GM19463 (cell line): ENCODE results near the gene IGFBP2.

ENCODE experiments used
- ATAC-seq: cut with Tn5 transposase; IDR thresholded peaks from one replicate; pipeline ENCODE4 v1.9.1; 2021; ENCODE audit warnings: mild to moderate bottlenecking, moderate library complexity; ENCODE audit not compliant: unreplicated experiment

The IGFBP2 gene

DNA sequence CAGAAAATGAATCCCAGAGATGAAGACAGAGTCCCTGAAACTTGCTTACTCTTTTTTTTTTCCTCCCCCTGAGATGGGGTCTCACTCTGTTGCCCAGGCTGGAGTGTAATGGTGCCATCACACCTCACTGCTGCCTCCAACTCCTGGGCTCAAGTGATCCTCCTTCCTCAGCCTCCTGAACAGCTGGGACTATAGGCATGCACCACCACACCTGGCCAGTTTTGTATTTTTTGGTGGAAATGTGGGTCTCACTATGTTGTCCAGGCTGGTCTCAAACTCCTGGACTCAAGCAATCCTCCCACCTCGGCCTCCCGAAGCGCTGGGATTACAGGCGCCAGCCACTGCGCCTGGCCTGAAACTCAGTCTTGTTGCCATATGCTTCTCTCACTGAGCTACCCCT is 27.8 kb downstream of the IGFBP2 start:
- ATAC-seq, result no peak

DNA sequence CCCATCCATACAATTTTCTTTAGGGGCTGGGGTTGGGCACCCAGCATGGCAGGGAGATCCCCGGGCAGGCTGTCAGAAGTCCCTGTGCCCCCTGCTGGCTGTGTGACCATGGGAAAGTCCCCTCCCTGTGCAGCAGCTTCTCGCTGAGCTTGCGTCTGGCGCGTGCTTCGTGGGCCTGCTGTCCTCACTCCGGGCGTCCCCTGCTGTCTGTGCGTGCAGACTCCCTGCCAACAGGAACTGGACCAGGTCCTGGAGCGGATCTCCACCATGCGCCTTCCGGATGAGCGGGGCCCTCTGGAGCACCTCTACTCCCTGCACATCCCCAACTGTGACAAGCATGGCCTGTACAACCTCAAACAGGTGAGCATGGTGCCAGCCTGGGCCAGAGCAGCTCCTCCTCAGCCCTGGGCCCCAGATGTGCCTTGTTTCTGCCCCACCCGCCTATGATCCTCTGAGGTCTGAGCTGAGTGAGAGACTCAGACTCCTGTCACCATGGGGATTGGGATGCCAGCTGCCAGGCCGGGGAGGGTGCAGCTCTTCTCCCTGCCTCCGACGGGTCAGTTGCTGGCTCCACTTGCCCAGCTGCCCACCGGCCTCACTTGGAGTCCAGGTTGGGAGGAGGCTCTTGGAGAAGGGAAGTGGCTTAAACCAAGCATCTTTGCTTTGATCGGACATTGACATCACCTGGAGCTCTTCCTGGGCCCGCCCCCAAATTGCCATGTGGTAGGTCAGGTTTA is 28.6 kb downstream of the IGFBP2 start:
- ATAC-seq, result no peak

DNA sequence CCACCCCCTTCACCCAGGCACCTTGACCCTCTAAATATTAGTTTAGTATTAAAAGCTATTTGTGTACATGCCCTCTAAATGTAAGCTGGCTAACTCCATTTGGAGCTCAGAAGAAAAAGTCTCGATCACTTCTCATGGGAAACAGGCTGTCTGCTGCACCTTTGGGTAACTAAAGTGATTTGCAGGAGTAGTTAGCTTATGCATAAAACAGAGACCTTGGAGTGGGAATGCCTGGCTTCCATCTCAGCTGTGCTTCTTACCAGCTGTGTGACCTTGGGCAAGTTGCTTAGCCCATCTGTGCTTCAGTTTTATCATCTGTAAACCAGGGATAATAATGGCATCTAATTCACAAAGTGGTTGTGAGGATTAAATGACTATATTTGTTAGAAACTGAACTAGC is 29.9 kb downstream of the IGFBP2 start:
- no peak for ATAC-seq

DNA sequence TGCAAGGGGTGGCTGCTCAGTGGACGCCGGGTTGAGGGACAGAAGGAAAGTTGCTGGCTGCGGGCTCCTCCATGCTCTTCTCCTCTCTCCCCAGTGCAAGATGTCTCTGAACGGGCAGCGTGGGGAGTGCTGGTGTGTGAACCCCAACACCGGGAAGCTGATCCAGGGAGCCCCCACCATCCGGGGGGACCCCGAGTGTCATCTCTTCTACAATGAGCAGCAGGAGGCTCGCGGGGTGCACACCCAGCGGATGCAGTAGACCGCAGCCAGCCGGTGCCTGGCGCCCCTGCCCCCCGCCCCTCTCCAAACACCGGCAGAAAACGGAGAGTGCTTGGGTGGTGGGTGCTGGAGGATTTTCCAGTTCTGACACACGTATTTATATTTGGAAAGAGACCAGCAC is 30.6 kb downstream of the IGFBP2 start:
- ATAC-seq, result no peak

GRCh38 chr2:216664593-216665034 is 31.4 kb downstream of the IGFBP2 start:
- ATAC-seq, result peak; percentile 39

DNA sequence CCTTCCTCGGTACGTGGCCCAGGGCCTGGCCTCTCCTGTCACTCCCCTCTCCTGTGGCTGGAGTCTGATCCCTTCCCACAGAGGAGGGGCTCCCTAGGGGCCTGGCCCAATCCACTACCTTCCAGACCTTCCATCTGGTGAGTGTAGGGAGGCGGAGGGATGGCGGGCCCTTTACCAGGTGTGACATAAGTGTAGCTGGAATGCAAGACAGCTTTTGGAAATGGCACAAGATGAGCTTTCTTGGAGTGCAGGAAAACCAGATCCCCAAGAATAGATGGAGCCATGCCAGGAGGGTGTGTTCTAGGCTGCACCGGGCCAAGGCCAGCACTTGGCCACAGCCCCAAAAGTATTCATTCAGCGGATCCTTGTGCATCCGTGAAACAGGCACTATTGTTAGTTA is 32.0 kb downstream of the IGFBP2 start:
- ATAC-seq, result no peak

GRCh38 chr2:216665717-216666116 is 32.5 kb downstream of the IGFBP2 start:
- no peak for ATAC-seq

GRCh38 chr2:216666461-216667233 is 33.4 kb downstream of the IGFBP2 start:
- peak; percentile 62 for ATAC-seq

DNA sequence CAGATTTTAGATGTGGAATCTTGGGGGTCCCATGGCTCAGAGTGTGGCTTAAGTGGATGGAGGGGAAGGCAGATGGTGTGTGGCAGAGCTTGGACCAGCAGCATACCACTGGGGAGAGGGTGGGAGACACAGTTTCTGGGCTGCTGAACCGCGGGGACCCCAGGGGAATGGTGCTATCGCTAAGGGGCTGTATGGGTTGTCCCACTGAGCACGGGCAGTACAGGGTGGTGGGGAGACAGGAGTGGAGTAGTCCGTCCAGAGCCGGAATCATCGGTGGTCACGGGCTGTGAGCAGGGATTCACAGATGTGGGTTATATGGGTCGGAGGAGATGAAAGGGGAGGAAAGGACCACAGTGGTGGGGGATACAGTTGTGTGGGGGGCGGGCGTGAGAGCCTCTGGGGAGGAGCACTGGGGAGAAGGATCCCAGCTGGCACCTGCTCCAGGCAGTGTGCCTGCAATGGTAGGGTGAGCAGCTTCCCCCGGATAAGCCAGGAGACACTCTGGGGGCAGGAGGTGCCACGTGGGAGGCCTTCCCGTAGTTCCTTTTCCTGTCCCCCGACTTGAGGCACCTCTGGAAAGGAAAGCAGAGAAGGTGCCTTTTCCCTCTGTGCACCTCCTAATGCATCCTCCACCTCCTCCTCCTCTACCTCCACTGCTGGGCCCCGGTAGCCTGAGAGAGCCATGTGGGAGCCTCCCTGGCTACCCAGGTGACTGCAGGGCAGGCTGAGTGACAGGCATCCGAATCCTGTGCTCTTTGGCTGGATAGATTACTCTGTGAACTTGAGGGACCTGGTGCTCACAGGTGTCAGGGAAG is 37.3 kb downstream of the IGFBP2 start:
- ATAC-seq, result no peak

- ATAC-seq, result no peak
Measured at GRCh38 chr2:216671081-216671411, 37.8 kb downstream of the IGFBP2 start.

DNA sequence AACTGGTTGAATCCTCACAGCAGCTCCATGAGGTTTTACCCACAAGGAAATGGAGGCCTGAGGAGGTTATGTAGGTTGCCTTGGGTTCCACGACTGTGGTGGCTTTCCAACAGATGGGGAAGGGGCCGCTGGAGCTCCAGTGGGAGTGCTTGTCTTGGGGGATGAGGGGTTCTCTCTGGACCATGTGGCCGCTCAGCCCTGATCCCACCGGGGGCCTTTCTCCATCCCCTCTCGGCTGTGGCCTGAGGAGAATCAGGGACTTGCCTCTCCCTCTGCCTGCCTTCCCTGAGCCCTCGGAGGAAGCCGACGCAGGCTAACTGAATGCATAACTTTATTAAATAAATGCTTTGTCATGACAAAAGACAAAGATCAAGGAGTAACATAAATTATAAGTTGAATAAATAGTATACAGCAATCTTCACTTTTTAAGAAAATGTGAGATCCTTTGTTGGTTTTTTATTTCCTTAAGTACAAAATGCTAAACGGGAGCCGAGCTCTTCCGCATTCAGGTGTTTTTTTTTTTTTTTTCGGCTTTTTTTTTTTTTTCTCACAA is 38.6 kb downstream of the IGFBP2 start:
- no peak for ATAC-seq

DNA sequence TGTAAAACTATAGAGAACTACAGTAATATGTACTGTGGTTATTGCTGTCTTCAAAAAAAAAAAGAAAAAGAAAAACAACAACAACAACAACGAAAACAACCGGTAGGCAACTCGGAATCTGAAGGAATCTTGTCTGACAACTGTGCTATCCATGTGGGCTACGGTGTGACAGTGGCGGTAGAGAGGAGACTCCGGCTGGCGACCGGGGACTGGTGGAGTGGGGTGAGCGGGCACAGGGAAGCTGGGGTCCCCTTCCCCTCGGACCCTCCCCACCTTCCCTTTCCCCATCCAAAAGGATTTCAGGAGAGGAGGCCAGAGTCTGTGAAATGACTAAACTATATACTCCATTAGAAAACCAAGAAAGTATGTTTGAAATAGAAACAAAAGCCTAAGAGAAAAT is 39.2 kb downstream of the IGFBP2 start:
- ATAC-seq, result no peak

DNA sequence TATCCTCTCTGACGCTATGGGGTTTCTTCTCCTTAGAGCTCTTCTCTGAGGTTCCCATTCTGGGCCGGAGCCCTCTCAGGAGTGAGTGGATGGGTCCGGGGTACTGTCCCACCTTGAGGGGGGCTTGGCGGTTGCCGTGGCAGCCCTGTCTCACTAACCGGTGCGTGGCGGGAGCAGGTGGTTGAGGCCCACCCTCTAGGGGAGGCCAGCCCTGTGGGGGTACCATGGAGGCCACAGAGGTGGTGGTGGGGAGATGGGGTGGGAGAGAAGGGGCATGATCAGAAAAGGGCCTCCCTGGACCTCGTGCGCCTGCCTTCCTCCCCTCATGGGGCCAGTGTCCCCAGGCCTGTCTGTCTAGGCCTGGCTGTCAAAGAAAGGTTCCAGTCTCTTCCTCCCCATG is 39.8 kb downstream of the IGFBP2 start:
- no peak for ATAC-seq

- no peak for ATAC-seq
Measured at GRCh38 chr2:216673609-216674008, 40.4 kb downstream of the IGFBP2 start.

DNA sequence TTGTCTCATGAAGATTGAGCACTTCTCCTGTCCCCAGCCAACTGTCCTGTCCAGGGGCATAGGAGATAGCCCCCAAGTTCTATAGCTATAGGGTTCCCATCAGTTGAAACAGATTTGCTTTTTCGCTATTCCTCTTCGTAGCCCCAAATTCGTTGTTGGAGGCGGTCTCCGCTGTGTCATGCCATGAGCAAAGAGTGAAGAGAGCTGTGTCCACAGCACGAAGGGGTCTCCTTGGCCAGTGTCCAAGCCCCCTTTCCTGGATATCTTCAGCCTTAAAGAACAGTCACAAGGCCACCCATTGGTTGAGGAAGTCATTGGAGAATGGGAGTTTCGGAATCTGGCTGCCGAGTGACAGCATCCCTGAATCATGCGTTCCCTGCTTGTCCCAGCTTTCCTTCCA is 41.2 kb downstream of the IGFBP2 start:
- no peak for ATAC-seq

- no peak for ATAC-seq
Measured at GRCh38 chr2:216676630-216677029, 43.4 kb downstream of the IGFBP2 start.

DNA sequence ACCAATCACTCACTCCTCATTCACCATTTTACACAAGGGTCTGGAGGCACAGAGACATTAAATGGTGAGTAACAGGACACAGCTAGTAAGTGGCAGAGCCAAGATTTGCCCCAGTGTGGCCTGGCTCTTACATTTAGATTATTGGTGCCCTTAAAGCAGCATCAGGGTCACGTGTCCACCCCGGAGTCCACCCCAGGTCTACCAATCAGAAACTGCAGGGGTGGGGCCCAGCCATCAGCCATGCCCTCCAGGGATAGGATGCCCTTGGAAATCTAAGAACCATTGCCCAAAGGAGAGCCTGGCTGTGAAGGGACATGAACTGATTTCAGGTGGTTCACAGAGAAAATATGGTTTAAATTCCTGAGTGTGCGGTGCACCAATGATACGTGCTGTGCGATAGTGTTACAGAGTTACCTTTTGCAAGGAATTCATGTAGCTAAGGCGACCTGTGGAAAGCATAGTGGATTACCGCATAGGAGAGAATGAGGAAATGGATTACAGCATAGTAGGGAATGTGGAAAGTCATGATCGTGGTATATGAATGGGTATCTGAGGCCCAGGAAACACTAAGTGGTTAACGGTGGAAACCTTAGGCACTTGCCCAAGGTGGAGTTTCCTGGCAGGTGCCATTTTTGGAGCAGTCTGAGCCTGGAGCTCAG is 44.3 kb downstream of the IGFBP2 start:
- ATAC-seq, result no peak

DNA sequence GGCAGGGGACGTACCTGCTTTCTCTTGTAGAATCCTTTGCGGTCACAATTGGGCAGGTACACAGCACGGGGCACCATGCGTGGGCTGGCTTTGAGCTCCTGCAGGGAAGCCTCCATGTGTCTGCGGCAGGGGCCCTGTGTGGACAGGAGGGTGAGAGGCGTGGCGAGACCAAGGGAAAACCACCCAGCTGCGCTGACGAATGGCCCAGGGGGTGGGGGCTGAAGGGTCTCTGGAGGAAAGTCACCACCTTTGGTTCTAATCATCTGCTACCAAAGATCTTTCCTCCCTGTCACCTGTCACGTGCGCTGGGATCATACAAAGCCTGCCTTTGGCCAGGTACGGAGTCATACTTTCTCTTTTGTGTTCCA is 44.9 kb downstream of the IGFBP2 start:
- ATAC-seq, result no peak

DNA sequence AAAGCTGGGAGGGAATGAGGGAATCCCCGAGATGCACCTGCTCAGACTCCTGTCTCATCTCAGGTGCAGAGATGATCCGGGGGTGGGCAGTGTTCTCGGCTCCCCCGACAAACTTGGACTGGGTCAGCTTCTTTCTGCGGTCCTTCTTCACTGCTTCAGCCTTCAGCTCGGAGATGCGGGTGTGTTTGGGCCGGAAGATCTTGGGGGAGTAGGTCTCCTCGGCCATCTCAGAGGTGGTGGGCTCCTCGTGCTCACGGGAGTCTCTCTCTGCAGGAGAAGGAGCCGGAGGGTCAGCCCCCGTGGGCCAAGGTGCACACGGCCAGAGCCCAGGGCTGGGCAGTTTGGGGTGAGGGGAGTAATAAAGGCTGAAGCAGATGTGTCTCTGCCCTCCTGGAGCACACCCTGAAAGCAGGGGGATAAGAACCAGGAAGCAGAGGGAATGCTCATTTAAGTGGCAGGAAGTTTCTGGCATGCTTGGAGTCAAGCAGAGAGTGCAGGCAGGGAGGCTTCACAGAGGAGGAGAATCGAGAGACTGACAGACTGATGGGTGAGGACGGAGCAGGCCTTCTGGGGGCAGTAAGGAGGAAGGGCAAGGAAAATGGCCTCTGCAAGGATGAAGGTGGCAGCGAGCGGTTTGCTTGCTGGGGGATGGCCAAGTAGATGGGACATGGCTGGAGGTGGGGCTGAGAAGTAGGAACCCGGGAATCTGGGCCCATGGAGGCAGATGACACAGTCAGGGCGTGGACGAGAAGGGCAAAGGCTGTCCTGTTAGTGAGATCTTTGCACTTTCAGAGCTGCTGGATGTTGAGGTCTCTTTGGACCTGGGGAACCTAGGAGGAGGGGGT is 45.8 kb downstream of the IGFBP2 start:
- no peak for ATAC-seq

DNA sequence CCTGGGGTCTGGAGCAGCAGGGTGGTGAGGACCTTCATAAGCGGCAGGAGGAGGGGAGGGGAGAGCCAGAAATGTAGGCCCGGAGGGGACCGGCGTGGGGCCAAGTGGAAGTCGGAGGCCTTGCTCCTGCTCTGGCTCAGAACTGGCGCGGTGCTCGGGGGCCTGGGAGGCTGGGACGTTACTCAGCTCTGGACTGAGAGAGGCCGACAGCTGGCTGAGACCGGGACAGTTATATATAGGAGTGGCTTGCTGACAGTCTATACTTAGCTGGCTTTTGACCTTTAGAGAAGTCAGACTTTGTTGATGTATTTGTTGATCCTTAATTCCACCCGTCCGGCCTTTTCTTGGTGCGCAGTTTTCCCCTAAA is 46.4 kb downstream of the IGFBP2 start:
- ATAC-seq, result no peak
